Cardiac fibroblast (primary cell): ENCODE data around the gene WDTC1.

ENCODE experiments used
- DNase-seq, 2 donors: peaks; one replicate each; pipeline versions ENCODE4 v3.0.0 to v3.0.0-alpha.2; 2010; ENCODE audit warnings: low read depth in 2 of 2
- H3K4me3 ChIP-seq, 2 donors: replicated peaks in 1 of 2; 1 replicate in 1 of 2; 2 replicates in 1 of 2; pipeline ENCODE4 v1.5.1; 2011; ENCODE audit warnings: low read depth in 2 of 2, low read length in 2 of 2, mild to moderate bottlenecking in 2 of 2, moderate library complexity in 1 of 2
- TF ChIP-seq, protein P1 (sequence below): IDR thresholded peaks from one replicate; pipeline ENCODE4 v1.5.1; 2011; ENCODE audit warnings: low read depth, mild to moderate bottlenecking, low read length, inconsistent platforms

Gene WDTC1

DNA sequence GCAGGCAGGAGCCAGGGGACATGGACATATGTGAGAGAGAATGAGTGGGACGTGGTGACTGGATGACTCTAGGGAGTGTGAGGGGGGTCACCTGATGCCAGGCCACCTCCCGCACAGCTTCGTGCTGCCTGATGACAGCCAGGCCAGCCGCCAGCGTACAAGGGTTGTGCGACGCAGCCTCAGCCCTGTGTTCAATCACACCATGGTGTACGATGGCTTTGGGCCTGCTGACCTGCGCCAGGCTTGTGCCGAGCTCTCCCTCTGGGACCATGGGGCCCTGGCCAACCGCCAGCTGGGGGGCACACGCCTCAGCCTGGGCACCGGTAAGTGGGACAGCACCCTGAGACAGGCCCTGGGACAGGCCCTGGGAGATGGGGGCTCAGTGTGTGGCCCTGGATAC is 118.7 kb downstream of the WDTC1 start:
- no peak overlapping the region for H3K4me3 ChIP-seq
- no peak for DNase-seq
- TF ChIP-seq, protein P1, sequence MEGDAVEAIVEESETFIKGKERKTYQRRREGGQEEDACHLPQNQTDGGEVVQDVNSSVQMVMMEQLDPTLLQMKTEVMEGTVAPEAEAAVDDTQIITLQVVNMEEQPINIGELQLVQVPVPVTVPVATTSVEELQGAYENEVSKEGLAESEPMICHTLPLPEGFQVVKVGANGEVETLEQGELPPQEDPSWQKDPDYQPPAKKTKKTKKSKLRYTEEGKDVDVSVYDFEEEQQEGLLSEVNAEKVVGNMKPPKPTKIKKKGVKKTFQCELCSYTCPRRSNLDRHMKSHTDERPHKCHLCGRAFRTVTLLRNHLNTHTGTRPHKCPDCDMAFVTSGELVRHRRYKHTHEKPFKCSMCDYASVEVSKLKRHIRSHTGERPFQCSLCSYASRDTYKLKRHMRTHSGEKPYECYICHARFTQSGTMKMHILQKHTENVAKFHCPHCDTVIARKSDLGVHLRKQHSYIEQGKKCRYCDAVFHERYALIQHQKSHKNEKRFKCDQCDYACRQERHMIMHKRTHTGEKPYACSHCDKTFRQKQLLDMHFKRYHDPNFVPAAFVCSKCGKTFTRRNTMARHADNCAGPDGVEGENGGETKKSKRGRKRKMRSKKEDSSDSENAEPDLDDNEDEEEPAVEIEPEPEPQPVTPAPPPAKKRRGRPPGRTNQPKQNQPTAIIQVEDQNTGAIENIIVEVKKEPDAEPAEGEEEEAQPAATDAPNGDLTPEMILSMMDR = no peak

DNA sequence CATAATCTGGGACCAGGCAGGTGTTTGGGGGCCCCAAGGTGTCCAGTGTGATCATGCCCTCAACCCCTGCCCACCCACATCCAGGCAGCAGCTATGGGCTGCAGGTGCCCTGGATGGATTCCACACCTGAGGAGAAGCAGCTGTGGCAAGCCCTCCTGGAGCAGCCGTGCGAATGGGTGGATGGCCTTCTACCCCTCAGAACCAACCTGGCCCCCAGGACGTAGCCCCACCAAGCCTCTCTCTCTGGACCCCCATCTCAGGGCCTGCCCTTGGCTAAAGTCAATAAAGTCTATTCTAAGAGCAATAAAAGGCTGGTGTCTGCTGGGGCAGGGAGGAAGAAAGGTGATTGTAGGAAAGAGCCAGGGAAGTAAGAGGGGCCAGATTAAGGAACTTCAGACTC is 119.2 kb downstream of the WDTC1 start:
- TF ChIP-seq, protein P1 = no peak
- H3K4me3 ChIP-seq = no peak overlapping the region
- DNase-seq = no peak

DNA sequence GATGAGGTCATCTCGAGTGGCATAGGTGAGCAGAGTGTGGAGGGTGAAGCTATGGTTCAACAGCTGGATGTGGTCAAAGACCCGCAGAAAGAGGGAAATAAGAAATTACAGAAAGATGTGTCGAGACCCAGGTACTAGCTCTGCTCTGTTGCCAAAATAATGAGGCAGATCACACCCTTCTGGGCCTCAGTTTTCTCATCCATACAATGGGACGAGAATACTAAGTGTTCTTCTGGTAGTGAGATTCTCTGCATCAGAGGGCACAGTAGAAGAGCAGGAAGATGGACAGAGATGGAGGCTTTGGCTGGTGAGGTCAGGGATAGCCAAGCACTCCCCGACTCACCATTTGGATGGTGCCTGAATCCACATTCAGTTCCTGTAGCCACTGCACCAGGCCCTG is 121.3 kb downstream of the WDTC1 start:
- no peak overlapping the region for H3K4me3 ChIP-seq
- TF ChIP-seq, protein P1 = no peak
- no peak for DNase-seq

DNA sequence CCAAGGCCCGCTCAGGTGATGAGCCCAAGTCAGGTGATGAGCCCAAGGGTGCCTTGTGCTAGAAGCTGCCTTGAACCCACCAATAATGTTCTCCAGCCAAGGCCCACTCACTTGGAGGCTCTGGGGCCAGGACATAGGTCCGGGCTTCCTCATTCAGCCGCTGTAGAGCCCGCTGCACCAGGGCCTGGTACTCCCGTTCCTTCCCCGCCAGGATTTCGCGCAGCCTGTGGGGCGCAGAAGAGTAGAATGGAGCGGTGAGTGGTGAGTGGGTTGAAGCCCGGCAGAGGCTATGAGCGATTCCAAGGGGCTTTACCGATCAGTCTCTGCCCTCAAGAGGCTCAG is 121.8 kb downstream of the WDTC1 start:
- no peak for DNase-seq
- H3K4me3 ChIP-seq = no peak overlapping the region
- TF ChIP-seq, protein P1 = no peak

DNA sequence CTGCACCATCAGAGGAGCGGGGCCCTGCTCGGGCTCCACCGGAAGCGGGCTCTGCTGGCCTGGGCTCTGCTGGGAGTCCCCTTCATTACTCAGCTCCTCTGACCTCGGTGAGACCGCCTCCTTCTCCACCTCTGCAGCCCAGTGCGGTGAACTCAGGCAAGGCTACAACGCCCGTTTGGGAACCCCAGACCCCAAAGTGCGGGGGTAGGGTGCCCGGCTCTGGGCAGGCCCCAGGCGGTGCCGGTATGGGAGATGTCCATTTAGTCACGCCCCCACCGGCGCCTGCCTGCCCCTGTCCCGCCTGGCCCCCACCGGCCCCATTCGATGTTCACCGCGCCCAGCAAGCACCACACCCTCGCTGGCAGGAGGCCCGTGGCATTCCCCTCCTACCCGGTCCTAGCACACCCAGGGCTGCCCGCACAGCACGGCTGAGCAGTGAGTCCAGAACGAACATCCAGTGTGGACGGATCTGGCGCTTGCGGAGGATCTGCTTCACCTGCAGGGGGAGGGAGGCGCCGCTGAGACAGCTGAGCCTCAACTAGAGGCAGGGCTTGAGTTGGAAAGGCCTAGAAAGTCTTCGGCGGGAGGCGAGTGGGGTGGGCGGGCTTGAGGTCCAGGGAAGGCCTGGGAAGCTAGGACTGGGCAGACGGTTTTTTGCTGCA is 122.3 kb downstream of the WDTC1 start:
- no peak for DNase-seq
- no peak overlapping the region for H3K4me3 ChIP-seq

DNA sequence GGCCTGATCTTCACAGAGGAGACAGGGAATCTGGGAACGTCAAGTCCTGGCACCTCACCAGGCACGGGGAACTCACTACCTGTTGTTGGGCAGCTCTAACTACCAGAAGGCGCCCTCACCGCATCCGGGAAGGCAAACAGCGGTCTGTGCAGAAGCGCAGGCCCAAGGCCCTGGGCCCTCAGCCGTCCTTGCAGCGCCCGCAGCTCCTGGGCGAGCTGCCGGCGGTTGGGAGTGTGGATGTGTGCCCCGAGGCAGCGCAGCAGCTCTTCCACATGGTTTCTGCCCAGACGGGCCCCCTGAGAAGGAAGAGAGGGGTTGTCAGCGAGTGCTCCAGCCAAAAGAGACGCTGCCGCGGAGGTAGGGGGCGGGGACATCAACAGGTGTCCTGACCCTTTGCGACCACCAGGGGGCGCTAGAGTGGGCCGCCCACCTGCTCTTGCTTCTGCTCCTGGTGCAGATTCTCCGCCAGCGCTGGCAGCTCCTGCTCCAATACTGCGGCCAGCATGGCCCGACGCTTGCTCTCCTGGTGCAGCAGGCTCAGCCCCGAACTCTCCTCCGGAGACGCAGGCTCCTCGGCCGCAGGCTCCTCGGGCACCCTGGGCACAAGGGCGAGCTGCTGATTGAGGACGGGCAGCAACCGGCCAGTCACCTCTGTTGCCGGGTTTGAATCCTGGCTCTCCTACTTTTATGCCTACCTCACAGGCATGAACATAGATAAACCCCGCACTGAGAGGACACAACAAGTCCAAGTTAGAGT is 123.0 kb downstream of the WDTC1 start:
- H3K4me3 ChIP-seq = no peak overlapping the region
- TF ChIP-seq, protein P1 = peak; percentile 90
- DNase-seq = peak; percentile 53 to 67

More for the DNA sequence above, 122.3 kb downstream of the WDTC1 start:
- TF ChIP-seq, protein P1 = no peak
